Ishikawa (cell line): ENCODE measurements around the gene HIGD1C.

Experiments used
- CEBPB ChIP-seq: IDR thresholded peaks from 2 replicates; pipeline ENCODE4 v1.6.1; 2012
- CREB1 ChIP-seq: IDR thresholded peaks from 2 replicates; pipeline ENCODE4 v1.6.1; 2012; ENCODE audit warnings: low read depth
- EGR1 ChIP-seq: IDR thresholded peaks from 2 replicates; pipeline ENCODE4 v1.6.1; 2012
- EP300 ChIP-seq: IDR thresholded peaks from 2 replicates; pipeline ENCODE4 v1.6.1; 2012; ENCODE audit warnings: borderline replicate concordance
- FOXM1 ChIP-seq: IDR thresholded peaks from 2 replicates; pipeline ENCODE4 v1.6.1; 2012; ENCODE audit warnings: low read depth, borderline replicate concordance
- MAX ChIP-seq: IDR thresholded peaks from 2 replicates; pipeline ENCODE4 v1.6.1; 2012
- NFIC ChIP-seq: IDR thresholded peaks from 2 replicates; pipeline ENCODE4 v1.6.1; 2012
- RAD21 ChIP-seq: IDR thresholded peaks from 2 replicates; pipeline ENCODE4 v1.6.1; 2012; ENCODE audit warnings: low read depth
- TAF1 ChIP-seq: IDR thresholded peaks from 2 replicates; pipeline ENCODE4 v1.6.1; 2012; ENCODE audit warnings: low read depth, mild to moderate bottlenecking
- TCF12 ChIP-seq: IDR thresholded peaks from 2 replicates; pipeline ENCODE4 v1.6.1; 2012; ENCODE audit warnings: low read depth
- TEAD4 ChIP-seq: IDR thresholded peaks from 2 replicates; pipeline ENCODE4 v1.6.1; 2012
- YY1 ChIP-seq: IDR thresholded peaks from 2 replicates; pipeline ENCODE4 v1.6.1; 2012; ENCODE audit warnings: low read depth
- ZBTB7A ChIP-seq: IDR thresholded peaks from 2 replicates; pipeline ENCODE4 v1.6.1; 2012; ENCODE audit warnings: low read depth
- TF ChIP-seq, protein P1 (sequence below): IDR thresholded peaks from 2 replicates; pipeline ENCODE4 v1.6.1; 2012; ENCODE audit warnings: low read depth, mild to moderate bottlenecking
- TF ChIP-seq, protein P2 (sequence below): IDR thresholded peaks from 2 replicates; pipeline ENCODE4 v1.6.1; 2012

HIGD1C gene

DNA sequence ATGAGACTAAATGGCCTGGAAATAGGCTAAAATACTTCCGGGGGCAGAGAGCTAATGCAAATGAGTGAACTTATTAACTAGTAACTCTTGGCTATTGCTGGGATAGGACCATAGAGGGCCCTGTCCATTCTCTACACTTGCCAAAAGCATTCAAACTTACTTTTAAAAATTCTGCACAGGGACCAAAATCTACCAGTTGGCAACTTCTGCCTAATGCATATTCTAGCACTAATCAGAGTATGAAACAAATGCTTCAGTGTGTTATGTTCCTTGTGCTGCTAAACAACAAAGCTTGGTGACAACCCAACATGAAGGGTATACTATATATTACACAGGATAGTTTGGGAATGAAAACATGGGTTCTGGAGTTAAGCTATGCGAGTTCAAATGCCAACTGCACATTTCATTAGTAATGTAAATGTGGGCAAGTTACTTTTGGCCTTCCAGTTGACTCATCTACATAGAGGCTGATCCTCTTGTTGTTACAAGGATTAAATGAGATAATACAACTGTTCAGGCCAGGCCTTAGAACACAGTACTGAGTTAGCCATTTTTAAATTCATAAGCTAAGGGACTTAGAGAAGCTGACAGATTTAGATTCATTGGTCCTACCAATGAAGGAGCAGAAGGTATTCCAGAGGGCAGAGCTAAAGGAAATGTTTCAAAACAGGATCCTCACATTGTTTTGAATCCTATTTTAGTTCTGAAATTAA, 32.4 kb downstream of the HIGD1C start:
- TF ChIP-seq CEBPB (no peak), FOXM1 (no peak), ZBTB7A (no peak), YY1 (no peak), MAX (no peak), TAF1 (no peak), CREB1 (no peak), TEAD4 (no peak), EP300 (no peak), EGR1 (no peak), NFIC (no peak), TCF12 (no peak), RAD21 (no peak)
- TF ChIP-seq, protein P1, sequence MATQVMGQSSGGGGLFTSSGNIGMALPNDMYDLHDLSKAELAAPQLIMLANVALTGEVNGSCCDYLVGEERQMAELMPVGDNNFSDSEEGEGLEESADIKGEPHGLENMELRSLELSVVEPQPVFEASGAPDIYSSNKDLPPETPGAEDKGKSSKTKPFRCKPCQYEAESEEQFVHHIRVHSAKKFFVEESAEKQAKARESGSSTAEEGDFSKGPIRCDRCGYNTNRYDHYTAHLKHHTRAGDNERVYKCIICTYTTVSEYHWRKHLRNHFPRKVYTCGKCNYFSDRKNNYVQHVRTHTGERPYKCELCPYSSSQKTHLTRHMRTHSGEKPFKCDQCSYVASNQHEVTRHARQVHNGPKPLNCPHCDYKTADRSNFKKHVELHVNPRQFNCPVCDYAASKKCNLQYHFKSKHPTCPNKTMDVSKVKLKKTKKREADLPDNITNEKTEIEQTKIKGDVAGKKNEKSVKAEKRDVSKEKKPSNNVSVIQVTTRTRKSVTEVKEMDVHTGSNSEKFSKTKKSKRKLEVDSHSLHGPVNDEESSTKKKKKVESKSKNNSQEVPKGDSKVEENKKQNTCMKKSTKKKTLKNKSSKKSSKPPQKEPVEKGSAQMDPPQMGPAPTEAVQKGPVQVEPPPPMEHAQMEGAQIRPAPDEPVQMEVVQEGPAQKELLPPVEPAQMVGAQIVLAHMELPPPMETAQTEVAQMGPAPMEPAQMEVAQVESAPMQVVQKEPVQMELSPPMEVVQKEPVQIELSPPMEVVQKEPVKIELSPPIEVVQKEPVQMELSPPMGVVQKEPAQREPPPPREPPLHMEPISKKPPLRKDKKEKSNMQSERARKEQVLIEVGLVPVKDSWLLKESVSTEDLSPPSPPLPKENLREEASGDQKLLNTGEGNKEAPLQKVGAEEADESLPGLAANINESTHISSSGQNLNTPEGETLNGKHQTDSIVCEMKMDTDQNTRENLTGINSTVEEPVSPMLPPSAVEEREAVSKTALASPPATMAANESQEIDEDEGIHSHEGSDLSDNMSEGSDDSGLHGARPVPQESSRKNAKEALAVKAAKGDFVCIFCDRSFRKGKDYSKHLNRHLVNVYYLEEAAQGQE: no peak
- TF ChIP-seq, protein P2, sequence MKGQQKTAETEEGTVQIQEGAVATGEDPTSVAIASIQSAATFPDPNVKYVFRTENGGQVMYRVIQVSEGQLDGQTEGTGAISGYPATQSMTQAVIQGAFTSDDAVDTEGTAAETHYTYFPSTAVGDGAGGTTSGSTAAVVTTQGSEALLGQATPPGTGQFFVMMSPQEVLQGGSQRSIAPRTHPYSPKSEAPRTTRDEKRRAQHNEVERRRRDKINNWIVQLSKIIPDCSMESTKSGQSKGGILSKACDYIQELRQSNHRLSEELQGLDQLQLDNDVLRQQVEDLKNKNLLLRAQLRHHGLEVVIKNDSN: no peak

GRCh38 chr12:50985322-50985721, 33.0 kb downstream of the HIGD1C start:
- TF ChIP-seq ZBTB7A (no peak), CREB1 (no peak)

- TF ChIP-seq EGR1 (no peak), CEBPB (no peak), YY1 (no peak), RAD21 (peak; percentile 80)
Observed at GRCh38 chr12:50986966-50987737, 34.8 kb downstream of the HIGD1C start.

DNA sequence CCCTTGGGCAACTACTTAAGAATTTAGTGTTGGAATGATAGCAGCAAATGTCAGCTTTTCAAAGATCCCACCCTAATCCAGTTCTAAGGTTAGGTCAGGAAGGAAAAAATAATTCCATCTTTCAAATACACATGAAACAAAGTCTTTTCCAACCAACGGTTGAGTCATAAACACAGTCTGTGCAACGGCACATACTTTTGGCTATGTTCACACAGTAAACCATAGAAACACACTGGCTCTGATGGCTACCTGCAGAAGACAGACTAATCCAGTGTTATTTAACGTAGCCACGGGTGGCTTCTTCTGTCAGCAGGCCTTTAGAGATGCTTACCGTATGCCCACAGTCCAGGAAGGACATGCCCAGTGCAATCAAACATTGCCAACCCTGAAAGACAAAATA, 35.7 kb downstream of the HIGD1C start:
- no peak for TF ChIP-seq TEAD4
- no peak for TF ChIP-seq RAD21
- no peak for TF ChIP-seq TCF12
- TF ChIP-seq NFIC: no peak
- no peak for TF ChIP-seq FOXM1
- TF ChIP-seq, protein P1: no peak
- no peak for TF ChIP-seq MAX
- no peak for TF ChIP-seq TAF1
- TF ChIP-seq CEBPB: no peak
- no peak for TF ChIP-seq CREB1
- TF ChIP-seq ZBTB7A: no peak

DNA sequence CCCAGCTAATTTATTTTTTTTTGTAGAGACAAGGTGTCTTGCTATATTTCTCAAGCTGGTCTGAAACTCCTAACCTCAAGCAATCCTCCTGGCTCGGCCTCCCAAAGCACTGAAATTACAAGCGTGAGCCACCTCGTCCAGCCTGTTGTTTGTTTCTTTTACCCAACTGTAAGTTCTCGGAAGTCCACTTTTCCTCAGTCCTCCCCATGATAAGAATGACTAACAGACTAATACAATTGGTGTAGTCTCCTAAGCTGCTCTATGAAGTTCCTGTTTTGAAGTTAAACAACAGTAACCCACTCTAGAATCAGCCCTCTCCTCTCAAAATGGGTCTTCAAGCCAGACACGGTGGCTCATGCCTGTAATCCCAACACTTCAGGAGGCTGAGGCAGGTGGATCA, 36.5 kb downstream of the HIGD1C start:
- TF ChIP-seq CREB1 (no peak), NFIC (no peak), TAF1 (no peak), TCF12 (no peak)

DNA sequence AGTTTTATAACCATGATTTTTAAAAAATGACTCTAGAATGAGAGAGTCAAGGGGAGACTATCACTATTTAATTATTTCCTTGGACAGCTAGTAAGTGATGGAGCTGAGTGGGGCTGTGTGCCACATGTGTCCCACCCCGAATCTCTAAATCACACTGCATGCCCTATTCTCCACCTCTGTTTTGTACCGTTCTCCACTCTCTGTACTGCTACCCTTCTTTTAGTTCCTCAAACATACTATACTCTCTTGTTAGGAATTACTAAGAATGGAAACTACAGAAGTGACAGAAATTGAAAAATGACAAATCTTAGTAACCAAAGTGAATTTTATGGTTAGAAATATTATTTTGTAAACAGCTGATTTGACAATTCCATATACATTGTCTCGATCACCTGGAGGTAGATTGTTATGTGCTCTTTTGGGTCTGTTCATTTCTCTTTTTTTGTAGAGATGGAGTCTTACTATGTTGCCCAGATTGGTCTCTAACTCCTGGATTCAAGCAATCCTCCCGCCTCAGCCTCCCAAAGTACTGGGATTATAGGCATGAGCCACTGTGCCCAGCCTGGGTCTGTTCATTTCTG, 37.9 kb downstream of the HIGD1C start:
- TF ChIP-seq TCF12 (no peak), RAD21 (no peak), EGR1 (no peak), CREB1 (no peak), EP300 (no peak), FOXM1 (no peak), CEBPB (no peak), TEAD4 (no peak), NFIC (no peak), YY1 (no peak), TAF1 (no peak), ZBTB7A (no peak), MAX (no peak)
- TF ChIP-seq, protein P2: no peak
- TF ChIP-seq, protein P1: no peak
